Cardiac septum (tissue), 1 donor: ENCODE data around the gene GLIS1. TPM values are rescaled to one million over a fixed set of nuclear protein-coding genes. Genes with fewer than 3 reads are reported as not detected.

ENCODE experiments used
- DNase-seq: peaks from one replicate; pipeline ENCODE4 v3.0.0-alpha.2; 2020; ENCODE audit warnings: low spot score
- intact Hi-C: fragments of 100-400 bp; cut with DNase I; formaldehyde crosslinking; loops from one replicate; pipeline ENCODE4 v1.14.0; 2022
- total RNA-seq: library from RNA; stranded (reverse); fragmentation: NEBNext Ultra II Directional; extraction: Animal tissue kit (Norgen Biotek cat#: 25700); gene quantifications from one replicate; pipeline ENCODE4 v1.2.1, GENCODE V29; 2021
- donor health status: DM: no; HTN: no; CAD: no.

Gene GLIS1
- total RNA-seq, 1 donor from 2014 or later = 0.30 TPM

GRCh38 chr1:53477651-53478501 lies 261.1 kb downstream of the GLIS1 start:
- no peak for DNase-seq
- intact Hi-C loops = no loop called here

- intact Hi-C loops = no loop called here
- peak; percentile 72 for DNase-seq
Observed at GRCh38 chr1:53476579-53476978, 262.4 kb downstream of the GLIS1 start.

GRCh38 chr1:53475664-53476063 lies 263.3 kb downstream of the GLIS1 start:
- no peak for DNase-seq
- intact Hi-C loops = no loop called here

- intact Hi-C loops = no loop called here
- DNase-seq = no peak
Observed at GRCh38 chr1:53473463-53473862, 265.5 kb downstream of the GLIS1 start.

GRCh38 chr1:53471000-53471399 lies 268.0 kb downstream of the GLIS1 start:
- intact Hi-C loops = no loop called here
- DNase-seq = no peak

- DNase-seq = no peak
- intact Hi-C loops = no loop called here
Observed at GRCh38 chr1:53470584-53470983, 268.4 kb downstream of the GLIS1 start.

GRCh38 chr1:53470155-53470554 lies 268.8 kb downstream of the GLIS1 start:
- intact Hi-C loops = no loop called here
- no peak for DNase-seq

GRCh38 chr1:53469373-53469772 lies 269.6 kb downstream of the GLIS1 start:
- intact Hi-C loops = no loop called here
- DNase-seq = no peak

- intact Hi-C loops = no loop called here
- DNase-seq = no peak
Observed at GRCh38 chr1:53468374-53468773, 270.6 kb downstream of the GLIS1 start.

GRCh38 chr1:53467391-53467790 lies 271.6 kb downstream of the GLIS1 start:
- DNase-seq = no peak
- intact Hi-C loops = no loop called here

- intact Hi-C loops = no loop called here
Observed at GRCh38 chr1:53465023-53465957, 273.7 kb downstream of the GLIS1 start.

GRCh38 chr1:53463961-53464899 lies 274.7 kb downstream of the GLIS1 start:
- intact Hi-C loops = no loop called here
- no peak for DNase-seq

More at GRCh38 chr1:53465023-53465957, 273.7 kb downstream of the GLIS1 start:
- no peak for DNase-seq

- intact Hi-C loops = no loop called here
Observed at GRCh38 chr1:53462769-53463501, 276.0 kb downstream of the GLIS1 start.

GRCh38 chr1:53462193-53462592 lies 276.8 kb downstream of the GLIS1 start:
- intact Hi-C loops = no loop called here
- DNase-seq = no peak

More at GRCh38 chr1:53462769-53463501, 276.0 kb downstream of the GLIS1 start:
- DNase-seq = no peak

- DNase-seq = no peak
- intact Hi-C loops = no loop called here
Observed at GRCh38 chr1:53461323-53462044, 277.5 kb downstream of the GLIS1 start.

- DNase-seq = no peak
- intact Hi-C loops = no loop called here
Observed at GRCh38 chr1:53460666-53461322, 278.2 kb downstream of the GLIS1 start.

- DNase-seq = no peak
- intact Hi-C loops = no loop called here
Observed at GRCh38 chr1:53460211-53460634, 278.7 kb downstream of the GLIS1 start.
